GM19240 (cell line): ENCODE results near the gene GPR82.
A peak's percentile ranks its signal among the peaks of the same experiment; 100 is the strongest.
"Not testable (repeated sequence)": the region's sequence is repeated elsewhere in the genome, so short reads cannot be mapped to it uniquely, and the experiment has no call there.

ENCODE experiments used
- DNase-seq: peaks from one replicate; pipeline ENCODE4 v3.0.0; 2011; ENCODE audit warnings: low spot score; ENCODE audit not compliant: insufficient read length

The GPR82 gene

GRCh38 chrX:41723826-41724225, at the start of gene GPR82:
TSS of gene GPR82 (plus strand) at chrX:41724181. CDS start at chrX:41727027, 2,846 bp downstream.
- no peak for DNase-seq

GRCh38 chrX:41676361-41676760, 47.6 kb upstream of the GPR82 start:
- DNase-seq: not testable (repeated sequence)

- no peak for DNase-seq
Observed at GRCh38 chrX:41677183-41678060, 46.6 kb upstream of the GPR82 start.

- DNase-seq: no peak
Observed at GRCh38 chrX:41684138-41684537, 39.8 kb upstream of the GPR82 start.

- no peak for DNase-seq
Observed at GRCh38 chrX:41684940-41685339, 39.0 kb upstream of the GPR82 start.

- no peak for DNase-seq
Observed at GRCh38 chrX:41686788-41687187, 37.2 kb upstream of the GPR82 start.

- no peak for DNase-seq
Observed at GRCh38 chrX:41688156-41688555, 35.8 kb upstream of the GPR82 start.

GRCh38 chrX:41688835-41689234, 35.1 kb upstream of the GPR82 start, which contains the start of gene GPR34:
TSS of gene GPR34 (plus strand) at chrX:41688973. CDS start at chrX:41695634, 6,661 bp downstream.
- DNase-seq: no peak

GRCh38 chrX:41689711-41690110, 34.3 kb upstream of the GPR82 start:
- DNase-seq: no peak

- DNase-seq: no peak
Observed at GRCh38 chrX:41692162-41692749, 31.7 kb upstream of the GPR82 start.

- DNase-seq: no peak
Observed at GRCh38 chrX:41693024-41693423, 31.0 kb upstream of the GPR82 start.

- no peak for DNase-seq
Observed at GRCh38 chrX:41695426-41695825, 28.6 kb upstream of the GPR82 start.

GRCh38 chrX:41703574-41704029, 20.4 kb upstream of the GPR82 start:
- no peak for DNase-seq

- DNase-seq: no peak
Observed at GRCh38 chrX:41705042-41705441, 18.9 kb upstream of the GPR82 start.

GRCh38 chrX:41705680-41706374, 18.2 kb upstream of the GPR82 start:
- DNase-seq: peak; percentile 19

GRCh38 chrX:41707218-41707617, 16.8 kb upstream of the GPR82 start:
- DNase-seq: no peak

- no peak for DNase-seq
Observed at GRCh38 chrX:41708486-41708885, 15.5 kb upstream of the GPR82 start.

GRCh38 chrX:41711021-41711667, 12.8 kb upstream of the GPR82 start:
- no peak for DNase-seq

GRCh38 chrX:41716222-41716621, 7.8 kb upstream of the GPR82 start:
- no peak for DNase-seq

GRCh38 chrX:41716767-41717473, 7.1 kb upstream of the GPR82 start:
- DNase-seq: no peak
